DOHH2 (cell line): ENCODE data around the gene EDC4.

Source experiments
- H3F3A ChIP-seq: fragments of 200-600 bp; sonication (generic), shearing (Covaris generic); 2 replicates; pipeline ENCODE4 v1.6.0; 2016; ENCODE audit warnings: antibody characterized with exemption, mild to moderate bottlenecking; ENCODE audit not compliant: control insufficient read depth, insufficient read depth
- H3K27ac ChIP-seq: fragments of 200-600 bp; sonication (generic); 2 replicates; pipeline ENCODE4 v1.5.1; 2014; ENCODE audit warnings: low read depth, mild to moderate bottlenecking, low read length, moderate library complexity
- H3K27me3 ChIP-seq: fragments of 200-600 bp; sonication (generic); 2 replicates; pipeline ENCODE4 v1.6.1; 2014; ENCODE audit warnings: mild to moderate bottlenecking, low read length, mixed read lengths; ENCODE audit not compliant: control insufficient read depth
- H3K36me3 ChIP-seq: fragments of 200-600 bp; sonication (generic); 2 replicates; pipeline ENCODE4 v1.6.1; 2014; ENCODE audit warnings: mild to moderate bottlenecking, low read length, moderate library complexity, mixed read lengths; ENCODE audit not compliant: control insufficient read depth
- H3K4me1 ChIP-seq: fragments of 200-600 bp; sonication (generic); 2 replicates; pipeline ENCODE4 v1.6.1; 2014; ENCODE audit warnings: mild to moderate bottlenecking, low read length, mixed read lengths; ENCODE audit not compliant: control insufficient read depth
- H3K4me2 ChIP-seq: fragments of 200-600 bp; sonication (generic); 2 replicates; pipeline ENCODE4 v1.6.0; 2014; ENCODE audit warnings: mild to moderate bottlenecking, low read length, moderate library complexity
- H3K4me3 ChIP-seq: fragments of 200-600 bp; sonication (generic); 2 replicates; pipeline ENCODE4 v1.5.1; 2014; ENCODE audit warnings: mild to moderate bottlenecking, low read length, mixed read lengths
- H3K79me2 ChIP-seq: fragments of 200-600 bp; sonication (generic); 2 replicates; pipeline ENCODE4 v1.6.1; 2014; ENCODE audit warnings: mild to moderate bottlenecking, low read length, mixed read lengths; ENCODE audit not compliant: control insufficient read depth
- H3K9me2 ChIP-seq: fragments of 200-600 bp; sonication (generic); replicated peaks from 2 replicates; pipeline ENCODE4 v1.6.1; 2014; ENCODE audit warnings: mild to moderate bottlenecking, low read length, mixed read lengths; ENCODE audit not compliant: control insufficient read depth
- H3K9me3 ChIP-seq: fragments of 200-600 bp; sonication (generic); 2 replicates; pipeline ENCODE4 v1.6.1; 2014; ENCODE audit warnings: antibody characterized with exemption, low read length, mixed read lengths; ENCODE audit not compliant: control insufficient read depth, insufficient read depth
- H4K20me1 ChIP-seq: fragments of 200-600 bp; sonication (generic); 2 replicates; pipeline ENCODE4 v1.6.0; 2014; ENCODE audit warnings: low read depth, mild to moderate bottlenecking, antibody characterized with exemption, low read length, moderate library complexity; ENCODE audit not compliant: control insufficient read depth, insufficient read depth
- CTCF ChIP-seq: fragments of 200-600 bp; sonication (generic); IDR thresholded peaks from one replicate; pipeline ENCODE4 v1.5.1; 2014; ENCODE audit warnings: antibody characterized with exemption, mild to moderate bottlenecking, low read depth, low read length; ENCODE audit not compliant: poor library complexity, severe bottlenecking
- EZH2phosphoT487 ChIP-seq: fragments of 200-600 bp; sonication (generic); IDR thresholded peaks from 2 replicates; pipeline ENCODE4 v1.6.1; 2017; ENCODE audit warnings: borderline replicate concordance, mild to moderate bottlenecking, antibody characterized with exemption, low read length, moderate library complexity, mixed read lengths

EDC4 gene

DNA sequence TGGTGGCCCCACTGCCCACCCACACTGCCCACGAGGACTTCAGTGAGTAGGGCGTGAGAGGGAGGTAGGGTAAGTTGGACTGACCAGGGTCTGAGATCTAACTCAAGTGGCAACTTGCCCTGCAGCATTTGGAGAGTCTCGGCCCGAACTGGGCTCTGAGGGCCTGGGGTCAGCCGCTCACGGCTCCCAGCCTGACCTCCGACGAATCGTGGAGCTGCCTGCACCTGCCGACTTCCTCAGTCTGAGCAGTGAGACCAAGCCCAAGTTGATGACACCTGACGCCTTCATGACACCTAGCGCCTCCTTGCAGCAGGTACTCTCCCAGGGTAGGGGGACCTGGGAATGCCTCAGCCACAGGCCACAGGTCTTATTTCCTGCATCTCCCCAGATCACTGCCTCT lies 6.6 kb downstream of the EDC4 start:
- Histone ChIP-seq H3K4me3 (no peak overlapping the region), H3K27me3 (no peaks in the 10 kb centered on the region), H3K4me1 (peaks cover 8% of the 10 kb centered on the region), H3K9me2 (no peaks in the 10 kb centered on the region), H3K4me2 (no peak overlapping the region), H3K9me3 (no peaks in the 10 kb centered on the region), H3F3A (no peaks in the 10 kb centered on the region), H4K20me1 (peaks cover 4% of the 10 kb centered on the region; the same call in 1 of the 2 replicates), H3K79me2 (peaks cover 24% of the 10 kb centered on the region), H3K27ac (no peak overlapping the region), H3K36me3 (peaks cover 94% of the 10 kb centered on the region)
- TF ChIP-seq CTCF (no peak), EZH2phosphoT487 (no peak)

DNA sequence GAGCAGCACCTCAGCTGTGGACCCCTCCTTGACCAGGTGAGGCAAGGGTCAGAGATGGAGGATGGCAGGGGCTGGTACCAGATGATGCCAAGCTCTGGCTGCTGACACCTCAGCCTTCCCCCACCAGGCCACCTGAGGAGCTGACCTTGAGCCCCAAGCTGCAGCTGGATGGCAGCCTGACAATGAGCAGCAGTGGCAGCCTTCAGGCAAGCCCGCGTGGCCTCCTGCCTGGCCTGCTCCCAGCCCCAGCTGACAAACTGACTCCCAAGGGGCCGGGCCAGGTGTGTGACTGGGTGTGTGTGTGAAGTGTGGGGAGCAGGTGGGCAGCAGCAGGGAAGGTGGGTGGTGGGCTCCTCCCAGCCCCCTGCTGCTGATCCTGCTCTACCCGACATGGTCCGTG lies 7.1 kb downstream of the EDC4 start:
- Histone ChIP-seq H3K27ac (no peak overlapping the region), H3K9me2 (no peaks in the 10 kb centered on the region), H3K4me1 (peaks cover 3% of the 10 kb centered on the region), H3K27me3 (no peaks in the 10 kb centered on the region), H4K20me1 (peaks cover 4% of the 10 kb centered on the region; the same call in 1 of the 2 replicates), H3K4me2 (no peak overlapping the region), H3K36me3 (peaks cover 99% of the 10 kb centered on the region), H3K79me2 (peaks cover 19% of the 10 kb centered on the region), H3F3A (no peaks in the 10 kb centered on the region), H3K9me3 (no peaks in the 10 kb centered on the region), H3K4me3 (no peak overlapping the region)
- TF ChIP-seq CTCF (no peak), EZH2phosphoT487 (no peak)

- H3K27ac ChIP-seq, result no peak overlapping the region
- H3K36me3 ChIP-seq, result peaks cover 94% of the 10 kb centered on the region
- H3K9me3 ChIP-seq, result no peaks in the 10 kb centered on the region
- no peak overlapping the region for H3K4me3 ChIP-seq
- H3K4me1 ChIP-seq, result no peaks in the 10 kb centered on the region
- H3K9me2 ChIP-seq, result no peaks in the 10 kb centered on the region
- H4K20me1 ChIP-seq, result peaks cover 1% of the 10 kb centered on the region; the same call in 1 of the 2 replicates
- TF ChIP-seq CTCF (no peak), EZH2phosphoT487 (no peak)
- H3F3A ChIP-seq, result no peaks in the 10 kb centered on the region
- no peak overlapping the region for H3K4me2 ChIP-seq
- H3K79me2 ChIP-seq, result peaks cover 13% of the 10 kb centered on the region
- no peaks in the 10 kb centered on the region for H3K27me3 ChIP-seq
These were observed 7.7 kb downstream of the EDC4 start for GRCh38 chr16:67880584-67880983.

DNA sequence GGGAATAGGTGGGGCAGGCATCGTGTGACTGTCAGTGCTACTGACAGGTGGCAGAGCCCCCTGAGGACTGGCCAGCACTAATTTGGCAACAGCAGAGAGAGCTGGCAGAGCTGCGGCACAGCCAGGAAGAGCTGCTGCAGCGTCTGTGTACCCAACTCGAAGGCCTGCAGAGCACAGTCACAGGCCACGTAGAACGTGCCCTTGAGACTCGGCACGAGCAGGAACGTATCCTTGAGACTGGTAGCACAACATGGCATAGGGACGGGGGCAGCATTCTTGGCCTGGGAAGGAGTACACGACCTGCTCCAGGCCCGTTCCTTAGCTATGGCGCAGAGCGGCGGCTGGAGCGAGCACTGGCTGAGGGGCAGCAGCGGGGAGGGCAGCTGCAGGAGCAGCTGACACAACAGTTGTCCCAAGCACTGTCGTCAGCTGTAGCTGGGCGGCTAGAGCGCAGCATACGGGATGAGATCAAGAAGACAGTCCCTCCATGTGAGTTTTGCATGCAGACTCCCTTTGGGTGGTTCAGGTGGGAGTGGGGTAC lies 8.8 kb downstream of the EDC4 start:
- H3K4me2 ChIP-seq, result no peak overlapping the region

More for the DNA sequence above, 8.8 kb downstream of the EDC4 start:
- TF ChIP-seq EZH2phosphoT487 (no peak), CTCF (no peak)
- peaks cover 87% of the 10 kb centered on the region for H3K36me3 ChIP-seq
- no peak overlapping the region for H3K27ac ChIP-seq
- no peak overlapping the region for H3K4me3 ChIP-seq
- no peaks in the 10 kb centered on the region for H3K9me2 ChIP-seq
- no peaks in the 10 kb centered on the region for H4K20me1 ChIP-seq
- no peaks in the 10 kb centered on the region for H3F3A ChIP-seq
- H3K27me3 ChIP-seq, result no peaks in the 10 kb centered on the region
- no peaks in the 10 kb centered on the region for H3K4me1 ChIP-seq
- no peaks in the 10 kb centered on the region for H3K9me3 ChIP-seq
- H3K79me2 ChIP-seq, result peaks cover 2% of the 10 kb centered on the region
